Renal cortex interstitium (tissue), 11 donors: ENCODE measurements around the gene ITGB1. TPM values are rescaled to one million over a fixed set of nuclear protein-coding genes. Genes with fewer than 3 reads are reported as not detected.
"Not testable (repeated sequence)": the region's sequence is repeated elsewhere in the genome, so short reads cannot be mapped to it uniquely, and the experiment has no call there.

Experiments used
- DNase-seq, 11 donors: peaks; one replicate each; pipeline ENCODE4 v3.0.0-alpha.2; 2013; ENCODE audit warnings: low read depth in 9 of 11, low spot score in 4 of 11; ENCODE audit errors: extremely low read depth in 1 of 11
- polyA plus RNA-seq, 3 donors: library from polyadenylated mRNA; unstranded; fragments of 120-200 nt; gene quantifications; one replicate each; pipeline ENCODE4 v1.2.1, GENCODE V29; 2013; ENCODE audit not compliant: insufficient read length in 3 of 3

ITGB1 gene
- polyA plus RNA-seq, 3 donors = 505 to 637 (median 574) TPM

GRCh38 chr10:32911285-32912016 is 46.6 kb downstream of the ITGB1 start:
- DNase-seq = no peak

DNA sequence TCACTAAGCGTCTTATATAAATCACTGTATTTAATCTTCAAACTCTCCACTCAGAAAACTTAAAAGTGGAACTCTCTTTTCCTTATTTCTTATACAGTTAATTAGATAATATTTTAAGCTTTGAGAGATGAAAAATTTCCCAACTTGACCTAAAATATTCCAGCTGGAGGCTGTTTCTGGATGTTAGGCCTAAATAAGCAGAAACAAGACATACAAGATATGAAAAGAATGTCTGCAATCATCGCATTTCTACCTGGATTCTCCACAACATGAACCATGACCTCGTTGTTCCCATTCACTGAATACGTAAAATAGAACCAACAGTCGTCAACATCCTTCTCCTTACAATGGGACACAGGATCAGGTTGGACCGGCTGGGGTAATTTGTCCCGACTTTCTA is 48.1 kb downstream of the ITGB1 start:
- not testable (repeated sequence) for DNase-seq

GRCh38 chr10:32909456-32909855 is 48.6 kb downstream of the ITGB1 start:
- no peak for DNase-seq

DNA sequence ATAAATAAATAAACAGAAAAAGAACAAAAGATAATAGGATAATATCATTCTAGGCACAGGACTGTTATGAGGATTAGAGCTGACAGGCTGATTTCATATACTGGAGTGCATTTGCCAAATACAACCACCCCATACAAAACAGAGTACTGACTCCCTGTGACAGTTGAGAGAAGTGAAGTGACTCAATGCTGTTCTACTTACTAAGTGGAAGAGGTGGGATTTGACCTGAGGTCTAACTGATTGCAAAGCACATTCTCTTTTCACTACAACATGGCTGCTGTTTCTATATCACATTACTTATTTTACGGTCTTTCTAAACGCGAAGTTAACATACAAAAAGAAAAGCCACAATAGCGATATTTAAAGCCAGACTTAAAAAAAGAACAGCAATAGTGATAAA is 51.4 kb downstream of the ITGB1 start:
- no peak for DNase-seq

- no peak for DNase-seq
These were observed 52.6 kb downstream of the ITGB1 start for GRCh38 chr10:32905466-32905865.

- DNase-seq = no peak
These were observed 56.2 kb downstream of the ITGB1 start for GRCh38 chr10:32901815-32902214.

DNA sequence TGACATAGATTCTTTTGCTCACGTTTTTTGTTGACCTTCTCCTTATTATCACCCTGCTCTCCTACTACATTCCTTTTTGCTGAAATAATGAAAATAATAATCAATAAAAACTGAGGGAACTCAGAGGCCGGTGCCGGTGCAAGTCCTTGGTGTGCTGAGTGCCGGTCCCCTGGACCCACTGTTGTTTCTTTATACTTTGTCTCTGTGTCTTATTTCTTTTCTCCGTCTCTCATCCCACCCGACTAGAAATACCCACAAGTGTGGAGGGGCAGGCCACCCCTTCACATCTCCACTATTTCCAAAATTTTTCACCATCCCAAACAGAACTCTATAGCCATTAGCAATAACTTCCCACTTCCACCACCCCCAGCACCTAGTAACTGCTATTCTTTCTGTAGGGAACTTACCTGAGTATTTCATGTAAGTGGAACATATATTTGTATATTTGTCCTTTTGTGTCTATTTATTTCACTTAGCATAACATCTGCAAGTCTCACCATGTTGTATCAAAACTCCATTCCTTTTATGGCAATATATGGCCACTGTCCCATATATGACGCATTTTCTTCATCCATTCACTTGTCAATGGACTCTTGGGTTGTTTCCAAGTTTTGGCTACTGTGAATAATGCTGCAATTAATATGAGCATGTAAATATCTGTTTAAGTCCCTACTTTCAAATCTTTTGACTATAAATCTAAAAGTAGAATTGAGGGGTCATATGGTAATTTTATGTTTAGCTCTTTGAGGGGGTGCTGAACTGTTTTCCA is 62.6 kb downstream of the ITGB1 start:
- DNase-seq = not testable (repeated sequence)

DNA sequence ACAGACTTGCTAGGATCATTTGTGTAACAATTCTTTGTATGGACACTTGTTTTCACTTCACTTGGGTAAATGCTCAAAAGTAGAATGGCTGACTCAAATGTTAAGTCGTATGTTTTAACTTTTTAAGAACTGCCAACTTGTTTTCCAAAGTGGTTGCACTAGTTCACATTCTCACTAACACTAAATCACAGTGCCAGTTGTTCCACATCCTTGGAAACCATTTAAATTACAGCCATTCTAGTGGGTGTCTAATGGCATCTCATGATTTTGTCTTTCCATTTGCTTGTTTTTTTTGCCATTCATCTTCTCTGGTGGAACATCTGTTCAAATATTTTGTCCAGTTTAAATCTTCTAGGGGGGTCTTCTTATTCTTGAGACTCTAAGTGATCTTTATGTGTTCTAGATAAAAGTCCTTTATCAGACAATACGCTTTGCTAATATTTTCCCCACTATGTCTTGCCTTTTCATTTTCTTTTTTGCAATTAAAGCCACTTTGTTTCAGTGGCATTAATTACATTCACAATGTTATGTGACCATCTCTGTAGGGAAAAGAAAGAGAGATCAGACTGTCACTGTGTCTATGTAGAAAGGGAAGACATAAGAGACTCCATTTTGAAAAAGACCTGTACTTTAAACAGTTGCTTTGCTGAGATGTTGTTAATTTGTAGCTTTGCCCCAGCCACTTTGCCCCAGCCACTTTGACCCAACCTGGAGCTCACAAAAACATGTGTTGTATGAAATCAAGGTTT is 63.9 kb downstream of the ITGB1 start:
- no peak for DNase-seq

DNA sequence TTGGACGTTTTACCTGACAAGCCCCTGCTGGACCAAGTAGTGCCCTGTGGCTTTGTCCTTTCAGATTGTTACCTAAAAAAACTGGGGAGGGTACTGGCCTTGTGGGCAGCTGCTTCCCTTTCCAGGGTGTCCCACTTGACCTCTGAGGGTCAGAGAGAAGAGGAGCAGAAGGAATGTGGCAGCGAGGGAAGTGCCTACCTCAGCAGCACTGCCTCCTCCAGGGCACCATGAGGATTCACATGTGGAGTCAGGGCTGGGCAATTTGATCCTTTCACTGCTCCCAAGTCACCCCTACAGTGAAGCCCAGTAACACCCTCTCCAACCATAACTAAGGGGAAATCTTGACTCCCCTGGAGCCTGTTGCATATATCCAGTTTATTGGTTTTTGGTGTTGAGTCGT is 64.6 kb downstream of the ITGB1 start:
- DNase-seq = no peak

- DNase-seq = no peak
These were observed 66.8 kb downstream of the ITGB1 start for GRCh38 chr10:32891261-32891660.

DNA sequence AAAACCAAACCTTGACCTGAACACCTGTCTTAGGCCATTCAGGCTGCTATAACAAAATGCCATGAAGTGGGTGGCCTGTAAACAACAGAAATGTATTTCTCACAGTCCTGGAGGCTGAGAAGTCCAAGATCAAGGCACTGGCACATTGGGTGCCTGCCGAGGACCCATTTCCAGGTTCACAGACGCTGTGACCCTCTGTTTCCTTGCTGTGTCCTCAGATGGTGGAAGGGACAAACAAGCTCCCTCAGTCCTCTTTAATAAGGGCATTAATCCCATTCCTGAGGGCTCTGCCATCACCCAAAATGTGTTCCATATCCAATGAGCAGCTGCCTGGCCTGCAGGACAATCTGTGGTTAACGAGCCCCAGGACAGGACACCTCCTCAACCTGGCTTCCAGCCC is 67.6 kb downstream of the ITGB1 start:
- DNase-seq = no peak

DNA sequence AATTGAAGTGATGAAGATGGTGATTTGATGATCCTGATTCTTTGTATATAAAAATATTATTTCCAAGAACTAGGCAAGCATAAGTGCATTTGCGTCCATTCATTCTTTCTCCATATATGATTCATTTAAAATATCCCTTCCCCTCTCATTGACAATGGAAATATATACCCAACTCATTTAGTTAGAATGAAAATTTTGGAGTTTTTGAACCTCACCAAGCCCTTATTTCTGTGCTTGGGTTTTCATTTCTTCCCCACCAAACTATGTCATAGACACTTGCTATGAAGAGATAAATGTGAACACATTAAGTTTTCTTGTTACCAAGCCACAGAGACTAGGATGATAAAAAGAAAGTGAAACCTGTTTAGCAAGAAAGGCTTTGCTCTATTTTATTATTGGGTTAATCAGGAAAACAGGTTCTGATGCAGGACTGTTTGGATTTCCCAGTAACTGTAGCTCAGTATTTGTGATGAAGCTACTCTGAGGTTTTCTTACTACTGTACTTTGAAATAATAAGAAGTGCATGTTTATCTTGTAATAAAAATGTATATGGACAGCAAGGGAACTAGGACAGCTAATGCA is 68.3 kb downstream of the ITGB1 start:
- no peak for DNase-seq

DNA sequence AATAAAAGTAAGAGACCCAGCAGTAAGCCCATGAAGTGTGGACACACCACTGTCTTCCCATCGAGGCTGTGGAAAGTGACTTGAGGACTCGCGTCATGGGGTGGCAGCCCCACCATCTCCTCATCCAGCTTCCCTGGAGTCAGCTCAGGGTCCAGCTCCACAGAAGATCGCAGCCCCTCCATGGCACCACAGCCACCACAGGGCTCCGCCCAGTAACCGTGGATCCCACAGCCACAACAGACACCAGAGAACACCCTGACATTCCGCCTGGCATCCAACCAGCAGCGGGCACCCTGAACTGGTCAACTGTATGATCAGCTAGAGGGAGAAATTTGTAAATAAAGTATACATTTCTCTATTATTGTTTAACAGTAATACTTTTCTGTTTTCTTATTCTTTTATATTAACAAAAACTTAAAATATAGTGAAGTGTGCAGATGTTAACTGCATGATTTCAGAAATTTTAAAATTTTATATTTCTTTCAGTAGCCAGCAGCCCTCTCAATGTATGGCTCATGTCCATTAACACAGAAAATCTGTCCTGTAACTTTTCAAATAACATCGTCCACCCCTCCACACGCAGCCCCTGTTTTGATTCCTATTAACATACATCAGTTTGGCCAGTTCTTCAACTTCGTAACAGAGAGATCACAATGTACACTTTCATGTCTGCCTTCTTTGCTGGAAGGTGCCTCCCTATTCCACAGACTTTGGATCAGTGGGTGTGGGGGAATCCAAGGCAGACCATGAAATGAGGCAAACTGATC is 69.7 kb downstream of the ITGB1 start:
- no peak for DNase-seq

DNA sequence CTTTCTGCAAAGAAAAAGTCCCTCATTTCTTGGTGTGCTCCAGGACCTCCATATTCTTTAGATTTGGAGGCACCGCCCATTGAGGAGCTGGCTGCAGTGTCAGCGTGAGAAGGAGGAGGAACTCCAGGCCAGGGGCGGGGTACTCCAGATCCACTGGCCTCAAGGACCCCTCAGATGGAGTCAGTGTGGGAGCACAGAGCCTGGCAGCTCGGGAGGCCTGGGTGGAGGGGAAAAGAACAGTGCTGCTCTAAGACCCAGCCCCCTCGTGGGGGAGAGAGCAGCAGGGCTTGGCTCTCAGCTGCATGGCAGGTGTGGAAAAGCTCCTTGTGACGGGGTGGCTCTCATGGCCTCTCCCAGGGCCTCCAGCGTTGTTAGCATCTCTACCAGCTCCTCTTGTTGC is 70.5 kb downstream of the ITGB1 start:
- DNase-seq = no peak

GRCh38 chr10:32882076-32882475 is 76.0 kb downstream of the ITGB1 start:
- no peak for DNase-seq

DNA sequence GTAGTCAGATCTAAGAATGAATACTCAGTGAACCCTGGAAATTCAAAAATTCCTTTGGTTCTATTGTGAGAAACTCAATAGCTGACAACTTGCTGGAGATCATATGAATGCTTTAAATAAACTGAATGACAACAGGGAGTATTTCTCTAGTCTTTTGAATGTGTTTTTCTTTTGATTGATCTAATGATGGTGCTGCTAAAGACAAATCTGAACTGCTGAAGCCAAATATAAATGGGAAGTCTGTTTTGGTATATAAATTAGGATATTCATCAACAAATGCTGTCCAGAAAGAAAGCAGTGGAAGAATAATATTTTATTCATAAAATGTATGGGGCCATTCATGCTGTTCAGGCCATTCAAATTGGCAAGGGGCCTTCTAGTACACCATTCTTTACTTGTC is 79.4 kb downstream of the ITGB1 start:
- no peak for DNase-seq

DNA sequence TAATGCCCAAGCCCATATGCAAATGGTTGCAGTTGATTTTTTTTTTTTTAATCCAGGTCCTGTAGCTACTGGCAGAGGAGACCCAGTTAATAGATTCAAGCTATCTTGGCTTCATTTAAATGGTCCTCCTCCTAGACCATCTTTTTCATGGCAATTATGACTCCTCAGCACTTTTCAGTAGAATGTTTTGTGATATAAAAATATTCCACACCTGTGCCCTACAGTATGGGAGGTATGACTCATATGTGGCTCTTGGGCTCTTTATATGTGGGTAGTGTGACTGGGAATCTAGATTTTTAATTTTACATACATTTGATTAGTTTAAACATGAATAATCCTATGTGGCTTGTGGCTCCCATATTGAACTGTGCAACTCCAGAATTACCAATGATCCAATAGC is 80.1 kb downstream of the ITGB1 start:
- DNase-seq = no peak

DNA sequence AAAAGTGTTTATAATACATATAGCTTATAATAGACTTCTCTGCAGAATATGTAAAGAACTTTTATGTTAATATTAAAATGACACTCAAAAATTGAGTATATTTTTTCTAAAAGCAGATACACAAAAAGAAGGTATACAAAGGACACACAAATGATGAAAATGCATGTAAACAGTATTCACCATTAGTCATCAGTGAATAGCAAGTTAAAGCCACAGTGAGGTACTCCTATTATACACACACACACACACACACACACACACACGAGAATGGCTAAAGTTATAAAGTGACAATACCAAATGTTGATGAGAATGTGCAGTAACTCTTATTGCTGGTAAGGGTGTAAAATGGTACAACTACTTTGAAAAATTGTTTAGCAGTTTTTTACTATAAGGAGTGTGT is 92.9 kb downstream of the ITGB1 start:
- no peak for DNase-seq

- DNase-seq = no peak
These were observed 103.6 kb downstream of the ITGB1 start for GRCh38 chr10:32854435-32854834.
